Measurements from ENCODE around the gene STAT1.
"Not testable (repeated sequence)": the region's sequence is repeated elsewhere in the genome, so short reads cannot be mapped to it uniquely, and the experiment has no call there.

STAT1 gene

GRCh38 chr2:190981733-190982132 lies 32.2 kb downstream of the STAT1 start:
- no peak for DNase-seq (ENCODE audit: low read depth in 2 of 2)

DNA sequence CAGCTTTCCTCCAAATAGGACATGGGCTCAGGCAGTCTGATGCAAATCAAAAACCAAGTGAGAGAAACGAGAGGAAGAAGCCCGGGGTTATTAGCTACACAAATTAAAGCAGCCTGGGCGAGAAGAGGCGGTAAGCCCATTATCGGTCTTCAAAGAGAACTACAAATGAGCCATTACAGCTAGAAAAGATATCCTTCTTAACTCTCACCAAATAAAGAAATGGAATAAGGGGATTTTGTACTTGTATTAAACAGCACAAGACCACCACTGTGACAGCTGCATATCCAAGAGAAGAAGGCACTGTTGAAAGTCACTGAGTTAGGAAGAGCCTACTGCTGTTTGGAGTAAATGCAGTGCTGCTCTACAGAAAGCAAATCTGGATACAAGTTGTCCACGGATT lies 32.6 kb downstream of the STAT1 start:
- DNase-seq (ENCODE audit: low read depth in 2 of 2) = no peak

DNA sequence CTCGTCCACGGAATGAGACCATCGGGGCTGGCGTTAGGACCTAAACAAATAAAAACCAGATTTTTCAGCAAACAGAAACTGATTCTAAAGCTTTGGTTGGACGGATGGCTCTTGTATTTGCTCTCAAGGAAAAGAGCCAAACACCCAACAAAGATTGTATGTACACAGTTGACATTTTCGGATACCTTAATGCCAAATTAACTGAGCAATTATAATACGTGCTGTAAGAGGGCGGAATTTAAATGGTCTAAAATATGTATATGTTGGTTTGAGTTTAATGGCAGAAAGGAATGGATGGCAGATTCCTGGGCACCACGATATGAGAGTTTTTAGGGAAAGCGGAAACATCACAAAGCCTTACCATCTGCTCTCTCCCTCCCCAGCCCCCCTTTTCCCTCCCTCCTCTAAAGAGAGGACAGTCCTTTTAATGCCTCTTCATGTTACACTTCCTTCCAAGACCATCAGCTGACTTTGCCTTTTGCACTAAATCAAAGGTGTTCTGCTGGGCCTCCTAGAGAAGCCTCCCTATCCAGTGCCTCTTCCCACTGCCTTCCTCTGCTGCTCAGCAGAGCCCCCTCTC lies 33.3 kb downstream of the STAT1 start:
- DNase-seq (ENCODE audit: low read depth in 2 of 2) = no peak

- DNase-seq (ENCODE audit: low read depth in 2 of 2) = no peak
Measured at GRCh38 chr2:190979906-190980629, 33.9 kb downstream of the STAT1 start.

- DNase-seq (ENCODE audit: low read depth in 2 of 2) = peak; percentile 50 to 61
Measured at GRCh38 chr2:190978389-190979053, 35.5 kb downstream of the STAT1 start.

DNA sequence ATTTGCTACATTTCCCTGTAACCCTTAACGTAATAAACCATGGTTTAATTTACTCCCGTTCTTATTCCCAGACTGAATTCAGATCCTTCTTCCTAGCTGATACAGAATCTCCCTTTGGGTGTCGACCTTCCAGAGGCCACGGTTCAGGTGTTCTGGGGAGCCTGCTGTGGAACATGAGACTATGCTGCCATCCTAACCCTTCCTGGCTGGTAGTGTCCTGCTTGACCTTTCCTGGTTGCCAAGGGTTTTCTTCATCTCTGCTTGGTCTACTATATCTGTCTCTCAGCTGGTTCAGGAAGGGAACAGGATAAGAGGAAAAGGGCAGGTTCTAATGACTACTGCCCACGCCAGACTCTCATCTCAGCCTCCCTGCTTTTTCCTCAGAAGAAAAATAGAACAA lies 36.5 kb downstream of the STAT1 start:
- DNase-seq (ENCODE audit: low read depth in 2 of 2) = no peak

GRCh38 chr2:190976521-190976920 lies 37.5 kb downstream of the STAT1 start:
- DNase-seq (ENCODE audit: low read depth in 2 of 2) = no peak

- DNase-seq (ENCODE audit: low read depth in 2 of 2) = no peak
Measured at GRCh38 chr2:190974629-190975361, 39.2 kb downstream of the STAT1 start.

GRCh38 chr2:190973726-190974628 lies 40.0 kb downstream of the STAT1 start:
- no peak for DNase-seq (ENCODE audit: low read depth in 2 of 2)

- no peak for DNase-seq (ENCODE audit: low read depth in 2 of 2)
Measured at GRCh38 chr2:190973262-190973661, 40.7 kb downstream of the STAT1 start.

DNA sequence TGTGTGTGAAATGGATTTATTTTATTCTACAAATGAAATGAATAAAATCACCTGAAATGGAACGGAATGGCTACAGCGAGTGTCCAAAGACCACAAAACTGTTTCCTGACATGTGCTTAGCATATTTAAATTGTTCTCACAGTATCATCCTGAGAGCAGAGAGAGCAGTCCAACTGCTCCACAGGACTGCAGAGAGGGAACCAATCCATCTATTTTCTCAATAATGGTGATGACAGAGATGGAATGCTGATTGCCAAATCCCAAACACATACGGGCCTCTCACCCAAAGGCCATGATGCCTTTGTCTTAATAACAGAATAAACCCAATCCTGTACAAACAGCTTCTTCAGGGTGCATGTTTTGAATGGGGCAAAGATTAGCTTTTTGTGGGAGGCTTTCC lies 41.1 kb downstream of the STAT1 start:
- peak; percentile 75 for DNase-seq (ENCODE audit: low read depth in 2 of 2)

DNA sequence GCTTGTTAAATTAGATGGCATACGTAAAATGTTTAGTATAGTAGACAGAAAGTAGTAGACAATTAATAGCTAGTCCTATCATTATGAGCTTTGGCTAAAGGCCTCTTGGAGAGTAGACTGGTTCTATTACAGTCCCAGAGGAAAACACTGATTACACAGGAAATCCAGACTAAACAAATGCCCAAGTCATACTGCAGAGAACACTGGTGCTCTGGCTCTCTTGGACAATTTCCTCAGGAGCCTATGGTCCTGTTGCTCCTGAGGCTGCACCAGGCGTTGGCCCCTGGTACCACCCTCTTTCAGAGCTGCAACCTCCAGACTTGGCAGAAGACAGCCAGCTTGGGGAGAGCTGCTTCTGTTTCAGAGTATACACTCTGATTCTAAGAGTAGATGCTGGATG lies 41.8 kb downstream of the STAT1 start:
- no peak for DNase-seq (ENCODE audit: low read depth in 2 of 2)

DNA sequence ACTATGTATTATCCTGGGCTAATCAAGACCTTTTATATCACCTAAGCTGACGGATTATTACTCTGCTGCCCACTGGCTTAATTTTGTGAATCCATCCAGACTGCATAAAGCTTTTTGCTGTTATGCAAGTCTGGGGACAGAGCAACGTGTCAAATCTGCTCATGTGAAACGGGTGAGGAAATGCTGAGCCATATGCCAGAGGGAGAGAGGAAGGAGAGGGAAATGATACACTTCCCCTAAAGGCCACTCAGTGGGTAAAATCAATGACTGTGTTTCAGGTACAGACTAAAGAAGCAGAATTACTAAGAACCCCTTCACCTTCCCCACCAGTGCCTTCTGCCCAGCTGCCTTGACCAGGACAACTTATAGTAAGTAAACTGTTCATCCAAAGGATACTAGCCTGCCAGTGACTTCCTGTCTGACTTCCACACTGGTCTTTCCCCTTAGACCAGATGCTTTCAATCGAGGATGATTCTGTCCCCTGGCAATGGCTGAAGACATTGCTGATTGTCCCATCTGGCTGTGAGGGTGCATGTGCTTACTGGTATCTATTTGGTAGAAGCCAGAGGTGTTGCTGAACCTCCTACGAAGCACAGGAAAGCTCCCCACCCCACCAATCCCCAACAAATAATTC lies 43.0 kb downstream of the STAT1 start:
- DNase-seq (ENCODE audit: low read depth in 2 of 2) = no peak

DNA sequence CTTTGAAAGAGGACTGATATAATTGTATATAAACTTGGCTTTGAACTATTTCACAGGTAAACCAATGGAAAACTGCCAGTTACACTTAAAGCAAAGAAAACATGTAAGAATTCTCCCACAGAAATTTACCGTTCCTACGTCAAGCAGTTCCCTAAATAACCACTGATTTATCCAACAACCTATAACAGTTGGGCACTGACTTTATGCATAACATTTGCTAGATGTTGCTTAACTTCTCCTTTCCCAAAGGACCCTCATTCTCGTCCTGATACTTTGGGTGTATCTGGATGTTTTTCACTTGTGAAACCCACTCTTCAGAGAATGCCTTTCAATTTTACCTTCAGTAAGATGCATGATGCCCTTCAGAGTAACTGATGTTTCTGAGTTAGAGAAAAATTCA lies 43.8 kb downstream of the STAT1 start:
- DNase-seq (ENCODE audit: low read depth in 2 of 2) = no peak

GRCh38 chr2:190968522-190968921 lies 45.4 kb downstream of the STAT1 start:
- DNase-seq (ENCODE audit: low read depth in 2 of 2) = no peak

- DNase-seq (ENCODE audit: low read depth in 2 of 2) = no peak
Measured at GRCh38 chr2:190965580-190966222, 48.3 kb downstream of the STAT1 start.

DNA sequence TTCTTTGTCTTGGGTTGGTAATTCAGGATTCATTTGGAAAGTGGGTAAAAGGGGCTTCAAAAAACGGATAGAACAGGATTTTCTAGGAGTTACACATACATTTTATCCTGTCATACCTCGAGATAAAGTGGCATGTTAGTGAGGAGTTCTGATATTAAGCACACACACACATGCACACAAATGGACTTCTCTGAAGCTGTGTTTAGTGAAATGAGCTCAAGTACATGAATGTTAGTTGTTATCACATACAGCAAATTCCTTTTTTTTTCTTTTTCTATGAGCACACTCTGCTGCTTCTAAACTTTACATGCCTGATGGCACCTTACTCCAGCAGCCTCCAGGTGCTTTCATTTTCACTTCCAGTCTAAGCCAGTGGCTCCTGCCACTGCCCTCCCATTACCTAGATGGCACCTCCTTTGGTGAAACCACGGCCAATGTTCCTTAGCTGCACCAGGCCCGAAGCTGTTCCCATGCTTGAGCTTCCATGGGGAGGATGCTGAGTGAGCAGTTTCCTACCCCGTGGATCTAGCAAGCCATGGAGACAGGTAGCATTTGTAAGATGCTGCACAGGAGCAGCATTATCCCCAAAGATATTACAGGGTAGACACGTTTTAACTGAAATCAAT lies 49.7 kb downstream of the STAT1 start:
- DNase-seq (ENCODE audit: low read depth in 2 of 2) = no peak

GRCh38 chr2:190963088-190963487 lies 50.9 kb downstream of the STAT1 start:
- no peak for DNase-seq (ENCODE audit: low read depth in 2 of 2)

DNA sequence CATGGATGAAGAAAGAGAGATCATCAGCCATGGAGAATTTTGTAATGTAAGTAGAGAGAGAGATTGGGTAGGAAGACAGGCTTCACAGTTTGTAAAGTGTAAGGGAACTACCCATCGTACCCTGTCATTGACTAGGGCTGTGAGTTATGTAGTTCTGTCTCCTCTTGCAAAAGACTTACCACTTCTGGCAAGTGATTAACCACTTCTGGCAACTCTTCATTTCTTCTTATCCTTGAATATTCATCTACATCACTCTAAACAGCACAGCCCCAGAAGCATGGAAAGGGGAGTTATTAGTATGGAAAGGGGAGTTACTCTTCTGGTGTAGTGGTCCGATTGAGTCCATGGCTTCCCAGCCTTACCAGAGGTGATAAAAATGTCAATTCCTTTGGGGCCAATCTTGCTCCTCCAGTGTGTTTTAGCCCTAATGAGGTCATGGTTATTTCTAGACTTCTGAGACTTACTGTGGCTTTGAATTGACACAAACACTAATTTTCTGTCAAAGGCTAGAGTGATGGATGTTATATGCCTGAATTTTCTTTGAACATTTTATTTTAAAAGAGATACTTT lies 52.0 kb downstream of the STAT1 start:
- DNase-seq (ENCODE audit: low read depth in 2 of 2) = no peak

DNA sequence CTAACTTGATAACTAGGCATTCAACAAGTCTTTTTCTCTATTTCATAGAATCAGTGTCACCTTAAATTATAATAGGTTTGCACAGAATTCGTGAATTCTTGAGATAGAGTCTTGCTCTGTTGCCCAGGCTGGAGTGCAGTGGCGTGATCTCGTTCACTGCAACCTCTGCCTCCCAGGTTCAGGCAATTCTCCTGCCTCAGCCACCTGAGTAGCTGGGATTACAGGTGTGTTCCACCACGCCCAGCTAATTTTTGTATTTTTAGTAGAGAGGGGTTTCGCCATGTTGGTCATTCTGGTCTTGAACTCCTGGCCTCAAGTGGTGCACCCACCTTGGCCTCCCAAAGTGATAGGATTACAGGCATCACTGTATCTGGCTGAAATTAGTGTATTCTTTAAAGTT lies 52.9 kb downstream of the STAT1 start:
- DNase-seq (ENCODE audit: low read depth in 2 of 2) = not testable (repeated sequence)

All from fibroblast of skin of left biceps (primary cell).